Measurements from ENCODE around the gene PARS2.
"Not testable (repeated sequence)": the region's sequence is repeated elsewhere in the genome, so short reads cannot be mapped to it uniquely, and the experiment has no call there.

Gene PARS2

DNA sequence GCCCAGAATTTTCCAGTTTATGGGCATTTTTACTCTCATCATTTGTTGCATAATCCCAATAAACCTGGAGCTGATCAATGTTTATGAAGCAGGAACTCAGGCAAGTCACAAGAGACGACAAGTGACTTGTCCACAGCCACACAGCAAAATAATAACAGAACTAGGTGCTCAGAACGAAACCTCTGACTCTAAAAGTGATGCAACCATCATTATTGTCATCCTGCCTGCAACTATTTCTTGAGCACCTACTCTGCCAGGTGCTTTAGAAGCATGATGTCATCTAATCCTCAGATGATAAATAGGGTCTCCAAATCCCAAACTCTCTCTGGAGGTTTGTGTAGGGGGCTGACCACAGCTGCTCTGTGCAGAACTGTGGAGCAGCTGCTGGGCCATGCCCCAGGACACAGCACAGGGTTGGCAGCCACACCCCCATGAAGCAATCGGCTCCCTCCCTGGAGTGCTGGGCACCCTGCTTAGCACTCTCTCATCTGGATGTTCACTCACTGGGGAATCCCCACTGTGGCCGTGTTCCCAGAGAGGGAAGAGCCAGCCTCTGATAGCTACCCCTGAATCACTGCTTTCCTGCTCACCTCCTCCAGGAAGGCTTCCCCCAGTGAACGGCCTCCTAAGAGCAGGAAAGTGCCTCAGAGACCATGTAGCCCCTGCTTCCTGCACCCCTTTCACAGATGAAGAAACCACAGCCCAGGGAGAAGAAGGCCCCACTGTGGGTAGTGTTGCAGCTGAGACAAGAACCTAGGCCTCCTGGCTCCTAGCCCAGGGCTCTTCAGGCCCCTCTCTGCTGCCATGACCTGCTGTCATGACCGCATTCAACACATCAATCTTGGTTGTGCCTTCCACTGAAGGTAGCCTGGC lies 34.7 kb upstream of the PARS2 start:
- no peak for DNase-seq

DNA sequence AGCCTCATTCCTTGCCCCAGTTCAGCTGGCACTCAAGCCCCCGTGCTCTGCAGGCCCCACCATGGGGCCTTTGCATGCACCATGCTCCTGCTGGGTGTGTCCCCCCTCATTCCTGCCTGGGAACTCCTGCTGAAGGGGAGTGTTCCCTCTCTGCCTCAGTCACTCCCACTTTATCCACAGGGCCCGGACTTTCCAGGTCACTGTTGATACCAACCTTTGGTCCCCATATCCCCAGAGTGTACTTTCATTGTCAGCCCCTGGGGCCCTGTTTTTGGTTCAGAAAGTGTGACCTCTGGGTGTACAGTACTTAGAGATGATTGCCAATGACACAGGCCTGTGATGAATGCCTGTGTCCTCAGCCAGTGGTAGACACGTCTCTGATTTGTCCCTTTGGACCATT lies 33.9 kb upstream of the PARS2 start:
- no peak for DNase-seq

DNA sequence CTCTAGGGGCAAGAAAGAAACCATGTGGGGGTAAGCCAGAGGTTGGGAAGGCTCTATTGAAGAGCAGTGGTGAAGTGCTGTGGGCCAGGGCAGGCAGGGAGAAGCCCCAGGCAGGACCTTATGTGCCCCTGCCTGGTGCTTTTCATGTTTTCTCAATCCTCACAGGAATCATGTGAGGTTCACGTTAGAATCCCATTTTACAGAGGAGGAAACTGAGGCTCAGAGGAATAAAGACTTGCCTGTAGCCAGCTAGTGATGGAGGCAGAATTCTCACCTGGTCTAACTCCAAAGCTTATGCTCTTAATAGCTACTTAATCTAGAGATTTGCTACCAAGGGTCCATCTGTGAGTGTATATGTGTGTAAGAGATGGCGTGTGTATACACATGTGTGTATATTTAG lies 32.6 kb upstream of the PARS2 start:
- DNase-seq, result no peak

DNA sequence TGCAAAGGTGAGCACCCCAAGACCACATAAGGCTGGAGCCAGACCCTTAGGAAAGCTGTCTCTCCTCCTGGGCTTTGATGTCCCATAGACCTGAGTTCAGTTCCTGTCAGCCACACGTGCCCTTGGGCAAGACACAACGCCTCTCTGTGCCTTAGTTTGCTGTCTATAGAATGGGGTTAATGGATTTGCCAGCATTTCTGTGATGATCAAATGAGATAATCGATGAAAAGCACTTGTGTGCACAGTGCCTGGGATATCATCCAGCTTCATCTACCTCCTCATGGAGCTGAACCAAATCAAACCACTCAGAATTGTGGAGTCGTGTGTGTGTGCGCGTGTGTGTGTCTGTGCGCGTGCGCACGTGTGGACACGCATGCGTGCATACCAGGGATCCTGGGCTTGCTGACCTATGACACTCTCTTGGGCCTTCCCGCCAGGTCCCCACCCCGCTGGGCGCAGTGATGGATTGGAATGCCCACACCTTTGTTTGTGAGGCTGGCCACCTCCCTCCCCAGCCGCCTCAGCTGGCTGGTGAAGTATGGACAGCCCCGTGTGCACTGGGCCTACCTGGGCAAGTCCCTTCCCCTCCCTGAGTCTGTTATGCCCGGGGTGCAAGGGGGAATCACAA lies 31.6 kb upstream of the PARS2 start:
- DNase-seq, result no peak

DNA sequence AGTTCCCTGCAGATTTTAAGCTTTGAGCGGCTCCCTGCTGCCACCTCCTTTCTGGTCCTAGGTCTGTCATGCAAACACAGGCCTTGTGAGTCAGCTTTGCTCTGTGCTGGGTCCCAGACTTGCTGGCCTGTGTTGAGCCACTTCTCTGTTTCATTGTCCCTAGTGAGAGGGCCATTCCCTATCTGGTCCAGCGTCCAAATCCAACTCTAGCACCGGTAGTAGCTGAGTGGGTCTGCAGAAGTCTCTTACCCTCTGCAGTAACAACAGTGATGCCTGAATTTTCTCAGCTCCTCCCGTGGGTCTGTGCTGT lies 31.0 kb upstream of the PARS2 start:
- DNase-seq, result no peak

DNA sequence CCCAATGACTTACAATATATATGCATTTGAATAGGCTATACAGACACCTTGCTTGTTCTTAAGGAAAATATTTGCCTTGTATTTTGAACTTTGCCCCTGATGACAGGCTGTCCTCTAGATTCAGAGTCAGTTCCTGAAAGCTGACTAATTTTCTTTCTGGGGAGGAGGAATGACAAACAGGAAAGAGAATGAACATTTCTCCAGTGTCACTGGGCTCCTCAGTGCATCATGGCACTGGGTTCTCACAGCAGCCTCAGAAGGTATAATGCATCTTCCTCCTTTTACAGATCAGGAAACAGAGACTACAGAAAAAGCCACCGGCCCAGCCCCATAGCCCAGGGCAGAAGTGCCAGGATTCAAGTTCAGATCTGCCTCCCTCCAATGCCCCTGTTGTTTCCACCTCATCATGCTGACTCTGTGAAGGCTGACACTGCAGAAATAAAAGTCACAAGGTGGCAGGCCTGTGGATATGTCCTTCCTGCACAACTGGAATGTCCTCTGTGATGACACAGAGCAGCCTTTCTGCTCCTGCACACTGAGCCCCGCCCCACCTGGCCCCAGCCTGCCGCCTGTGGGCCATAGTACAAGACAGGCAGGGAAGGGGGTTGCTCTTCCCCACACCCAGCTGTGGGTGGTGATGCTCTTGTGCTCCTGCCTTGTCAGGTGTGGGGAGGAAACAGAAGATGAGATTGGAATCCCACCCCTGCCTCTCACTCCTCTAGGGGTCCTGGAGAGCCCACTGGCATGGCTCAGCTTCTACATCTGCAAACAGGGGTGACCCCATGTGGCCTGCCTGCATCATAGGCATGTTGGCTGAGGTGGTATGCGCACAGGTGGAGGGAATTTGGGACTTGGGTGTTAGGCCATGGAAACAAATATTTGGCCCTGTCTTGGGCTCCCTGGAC lies 30.4 kb upstream of the PARS2 start:
- DNase-seq, result no peak

DNA sequence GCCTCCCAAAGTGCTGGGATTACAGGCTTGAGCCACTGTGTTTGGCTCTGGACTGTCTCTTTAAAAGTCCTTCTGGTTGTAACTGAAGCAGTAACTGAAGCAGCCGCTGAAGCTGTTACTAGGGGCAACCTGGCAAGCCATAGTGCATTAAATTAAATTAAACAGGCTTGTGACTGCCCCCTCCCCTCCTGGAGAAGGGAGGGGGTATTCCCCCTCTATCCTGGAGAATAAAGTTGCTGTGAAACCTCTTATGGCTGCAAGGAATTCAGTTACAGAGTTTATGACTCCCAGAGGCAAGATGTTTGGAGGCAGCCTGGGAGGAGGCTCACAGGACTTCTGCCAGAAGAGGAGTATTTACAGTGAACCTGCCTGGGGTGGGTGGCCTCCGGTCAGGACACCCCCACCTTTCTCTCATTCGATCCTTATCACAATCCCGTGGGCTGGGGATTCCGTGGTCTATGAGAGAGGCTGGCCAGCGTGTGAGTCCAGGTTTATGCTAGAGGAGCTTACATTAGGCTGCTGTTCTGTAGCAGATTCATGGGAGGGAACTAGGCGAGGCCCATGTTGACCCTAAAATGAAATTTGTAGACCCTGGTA lies 28.5 kb upstream of the PARS2 start:
- DNase-seq, result no peak

DNA sequence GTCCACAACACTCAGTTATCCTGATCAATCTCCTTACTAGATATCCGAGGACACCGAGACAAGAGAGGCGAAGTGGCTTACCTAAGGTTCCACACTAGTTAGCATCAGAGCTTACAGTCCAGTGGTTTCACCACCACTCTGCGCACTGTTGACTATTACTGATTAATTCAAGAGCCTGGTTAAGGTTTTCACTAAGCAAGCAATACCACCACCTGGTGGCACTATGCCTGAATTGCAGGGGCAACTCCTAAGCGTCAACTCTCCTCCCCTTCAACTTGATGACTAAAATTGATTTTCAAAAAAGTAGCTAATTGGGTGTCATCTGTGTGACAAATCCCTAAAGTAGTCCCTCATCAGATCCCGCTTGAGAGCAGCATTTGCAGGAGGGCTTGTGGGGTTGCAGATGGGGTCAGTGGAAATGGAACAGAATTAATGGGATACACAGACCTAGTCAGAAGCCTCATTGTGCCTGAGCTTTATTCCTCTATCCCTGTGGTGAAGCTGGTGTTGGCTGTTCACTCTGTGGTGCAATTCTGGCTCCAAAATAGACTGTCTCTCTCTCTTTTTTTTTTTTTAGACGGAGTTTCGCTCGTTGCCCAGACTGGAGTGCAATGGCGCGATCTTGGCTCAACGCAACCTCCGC lies 27.7 kb upstream of the PARS2 start:
- no peak for DNase-seq

DNA sequence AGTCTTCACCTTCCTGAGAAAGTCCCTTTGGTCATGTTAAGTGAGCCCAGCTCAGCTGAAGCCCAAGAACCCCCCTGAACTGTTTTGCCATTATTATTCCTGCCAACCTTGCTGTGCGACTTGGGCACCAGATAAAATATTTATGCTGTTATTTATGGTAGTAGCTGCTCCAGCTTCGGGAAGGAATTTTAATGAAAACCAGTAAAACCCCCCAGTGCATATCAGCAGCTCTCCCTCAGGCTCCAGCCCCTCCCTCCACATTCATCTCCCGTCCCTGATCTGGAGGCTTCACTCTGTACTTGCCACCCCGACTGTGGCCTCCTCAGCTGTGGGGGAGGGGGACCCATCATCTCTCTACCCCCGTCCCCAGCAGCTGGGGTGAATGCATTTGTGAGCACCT lies 24.1 kb upstream of the PARS2 start:
- no peak for DNase-seq

DNA sequence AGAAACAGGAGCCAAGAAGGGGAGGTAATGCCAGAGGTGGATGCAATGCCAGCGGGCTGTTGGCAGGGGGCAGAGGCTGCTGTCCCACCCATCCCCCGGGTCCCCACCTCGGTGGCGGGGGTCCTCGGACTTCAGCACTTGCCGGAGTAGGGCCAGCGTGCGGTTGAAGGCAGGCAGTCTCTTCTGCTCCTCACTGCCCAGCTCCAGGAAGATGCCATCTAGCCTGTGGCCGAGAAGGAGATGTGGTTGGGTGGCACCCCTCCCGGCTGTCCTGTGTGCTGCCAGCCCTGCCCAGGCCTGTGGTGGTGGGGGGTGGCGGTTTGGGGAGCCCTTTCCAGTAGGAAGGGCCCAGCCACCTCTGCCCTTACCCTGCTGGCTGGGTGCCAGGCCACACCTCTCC lies 23.3 kb upstream of the PARS2 start:
- no peak for DNase-seq

DNA sequence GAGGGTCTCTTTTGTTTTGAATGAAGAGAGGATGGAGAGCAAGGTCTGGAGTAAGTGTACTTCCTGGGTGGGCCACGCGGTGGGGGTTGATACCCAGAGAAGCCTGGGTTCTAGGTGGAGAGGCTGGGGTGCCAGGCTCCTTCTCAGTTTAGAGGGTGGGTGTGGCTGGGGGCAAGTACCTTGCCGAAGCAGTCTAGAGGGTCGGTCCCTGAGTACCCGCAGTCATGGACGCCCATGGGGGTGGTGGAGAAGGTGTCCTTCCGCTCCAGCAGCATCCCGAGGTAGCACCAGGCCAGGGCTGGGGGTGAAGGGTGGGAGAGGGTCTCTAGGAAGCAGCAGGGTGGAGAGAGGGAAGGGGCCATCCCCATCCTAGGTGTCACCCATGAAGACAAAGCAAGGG lies 22.5 kb upstream of the PARS2 start:
- no peak for DNase-seq

DNA sequence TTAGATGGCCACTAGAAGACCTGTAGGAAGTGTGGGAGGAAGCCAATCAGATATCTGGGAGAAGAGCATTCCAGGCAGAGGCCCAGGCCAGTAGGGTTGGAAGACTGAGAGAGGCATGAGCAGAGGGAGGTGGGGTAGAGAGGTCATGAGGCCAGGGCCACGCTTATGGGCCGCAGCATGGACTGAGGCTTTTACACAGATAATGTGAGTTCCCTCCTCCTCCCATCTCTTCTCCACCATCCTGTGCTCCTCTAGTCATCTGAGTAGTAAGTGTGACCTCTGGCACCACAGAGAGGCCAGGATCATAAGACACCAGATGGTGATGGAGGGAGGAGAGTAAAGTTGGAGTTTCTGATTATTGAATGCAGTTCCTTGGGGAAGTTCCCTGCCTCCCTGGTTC lies 19.7 kb upstream of the PARS2 start:
- no peak for DNase-seq

DNA sequence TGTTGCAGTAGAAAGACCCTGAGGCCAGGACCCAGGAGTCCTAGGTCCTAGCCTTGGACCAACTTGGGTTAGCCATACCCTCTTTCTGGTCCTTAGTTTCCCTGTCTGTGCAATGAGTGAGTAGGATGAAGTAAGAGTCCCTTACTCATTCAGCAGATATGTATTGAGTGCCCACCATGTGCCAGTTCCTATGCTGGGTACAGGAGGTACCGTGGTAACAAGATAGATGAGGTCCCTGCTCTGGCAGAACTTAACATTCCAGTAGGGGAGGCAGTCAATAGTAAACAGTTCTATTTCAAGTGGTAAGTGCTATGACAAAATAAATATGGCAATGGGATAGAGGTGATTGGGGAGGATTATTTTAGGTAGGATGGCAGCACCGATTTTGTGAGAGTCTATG lies 18.3 kb upstream of the PARS2 start:
- DNase-seq, result no peak

DNA sequence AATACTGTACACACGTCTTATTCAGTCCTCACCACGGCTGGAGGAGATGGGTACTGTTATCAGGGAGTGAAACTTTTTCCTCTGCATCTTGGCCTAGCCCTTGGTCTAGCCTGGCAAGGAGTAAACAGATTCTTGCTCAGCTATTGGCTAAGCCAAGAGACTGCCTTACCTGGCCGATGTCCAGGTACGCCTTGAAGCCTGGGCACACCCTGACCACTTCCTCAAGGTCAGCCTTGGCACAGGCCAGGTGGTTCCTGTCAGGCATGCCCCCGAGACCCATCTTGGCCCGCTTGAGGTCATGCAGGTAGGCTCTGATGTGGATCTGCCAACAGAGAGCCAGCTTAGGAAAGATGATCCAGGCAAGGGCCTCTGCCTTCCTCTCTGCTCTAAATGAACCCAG lies 17.8 kb upstream of the PARS2 start:
- DNase-seq, result no peak

DNA sequence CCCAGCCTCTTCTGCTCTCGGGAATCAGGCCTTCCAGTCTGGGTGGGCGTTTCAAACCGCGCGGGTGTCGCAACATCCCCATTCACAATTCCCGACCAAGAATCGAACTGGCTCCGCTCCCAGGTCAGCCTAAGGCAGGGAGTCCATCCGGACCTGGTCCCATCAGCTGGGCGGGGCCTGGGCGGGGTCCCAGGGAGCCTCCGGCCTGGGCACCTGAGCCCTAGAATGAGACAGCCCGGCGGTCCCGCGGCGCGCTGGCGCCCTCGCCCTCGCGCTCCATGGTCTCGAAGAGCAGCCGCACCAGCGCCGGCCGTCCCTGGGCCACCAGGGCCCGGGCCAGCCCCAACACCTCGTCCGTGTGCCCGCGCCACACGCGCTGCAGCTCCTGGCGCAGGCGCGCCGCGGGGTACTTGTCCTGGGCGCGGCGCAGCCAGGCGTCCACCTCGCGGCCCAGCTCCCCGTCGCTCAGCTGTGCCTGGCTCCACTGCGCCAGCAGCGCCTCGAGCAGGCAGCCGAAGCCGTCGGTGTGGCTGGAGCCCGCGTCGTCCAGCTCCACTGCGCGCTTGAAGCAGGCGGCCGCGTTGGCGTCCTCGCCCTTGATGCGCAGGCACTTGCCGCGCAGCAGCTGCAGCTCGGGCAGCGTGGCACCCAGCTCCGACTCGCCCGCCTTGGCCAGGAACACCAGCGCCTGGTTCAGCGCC lies 16.9 kb upstream of the PARS2 start:
- no peak for DNase-seq

DNA sequence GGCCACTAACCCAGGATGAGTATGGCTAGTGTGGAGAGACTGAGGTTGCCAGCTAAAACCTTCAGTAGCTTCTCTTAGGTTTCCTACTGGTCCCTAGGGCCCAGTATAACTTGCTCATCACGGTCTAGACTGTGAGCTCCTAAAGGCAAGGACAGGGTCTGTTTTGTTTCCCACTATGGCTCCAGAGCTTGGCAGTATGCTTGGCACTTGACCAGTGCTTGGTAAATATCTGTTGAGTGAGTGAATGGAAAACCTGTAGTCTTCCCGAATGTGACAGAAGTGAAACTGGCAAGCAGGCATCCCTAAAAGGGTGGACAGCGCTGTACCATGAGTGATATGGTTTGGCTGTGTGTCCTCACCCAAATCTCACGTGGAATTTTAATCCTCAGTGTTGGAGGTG lies 13.1 kb upstream of the PARS2 start:
- DNase-seq, result no peak

DNA sequence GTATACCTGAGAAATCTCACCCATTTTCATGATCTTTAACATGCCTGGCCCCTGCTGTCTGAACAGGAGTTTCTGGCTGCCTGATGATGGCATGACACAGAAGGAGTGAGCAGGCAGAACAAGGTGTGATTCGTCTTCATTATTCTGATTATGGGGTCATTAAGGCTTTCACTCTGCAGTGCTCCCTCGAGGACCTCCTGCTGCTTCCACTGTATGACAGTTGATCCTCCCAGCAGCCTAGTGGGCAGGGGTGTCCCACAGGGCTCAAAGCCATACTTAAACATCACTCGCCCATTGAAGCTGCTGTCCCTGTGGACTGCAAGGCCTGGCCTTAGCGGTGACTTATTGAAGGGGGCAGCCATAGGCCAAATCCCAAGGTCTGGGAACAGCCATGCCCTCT lies 12.7 kb upstream of the PARS2 start:
- no peak for DNase-seq

DNA sequence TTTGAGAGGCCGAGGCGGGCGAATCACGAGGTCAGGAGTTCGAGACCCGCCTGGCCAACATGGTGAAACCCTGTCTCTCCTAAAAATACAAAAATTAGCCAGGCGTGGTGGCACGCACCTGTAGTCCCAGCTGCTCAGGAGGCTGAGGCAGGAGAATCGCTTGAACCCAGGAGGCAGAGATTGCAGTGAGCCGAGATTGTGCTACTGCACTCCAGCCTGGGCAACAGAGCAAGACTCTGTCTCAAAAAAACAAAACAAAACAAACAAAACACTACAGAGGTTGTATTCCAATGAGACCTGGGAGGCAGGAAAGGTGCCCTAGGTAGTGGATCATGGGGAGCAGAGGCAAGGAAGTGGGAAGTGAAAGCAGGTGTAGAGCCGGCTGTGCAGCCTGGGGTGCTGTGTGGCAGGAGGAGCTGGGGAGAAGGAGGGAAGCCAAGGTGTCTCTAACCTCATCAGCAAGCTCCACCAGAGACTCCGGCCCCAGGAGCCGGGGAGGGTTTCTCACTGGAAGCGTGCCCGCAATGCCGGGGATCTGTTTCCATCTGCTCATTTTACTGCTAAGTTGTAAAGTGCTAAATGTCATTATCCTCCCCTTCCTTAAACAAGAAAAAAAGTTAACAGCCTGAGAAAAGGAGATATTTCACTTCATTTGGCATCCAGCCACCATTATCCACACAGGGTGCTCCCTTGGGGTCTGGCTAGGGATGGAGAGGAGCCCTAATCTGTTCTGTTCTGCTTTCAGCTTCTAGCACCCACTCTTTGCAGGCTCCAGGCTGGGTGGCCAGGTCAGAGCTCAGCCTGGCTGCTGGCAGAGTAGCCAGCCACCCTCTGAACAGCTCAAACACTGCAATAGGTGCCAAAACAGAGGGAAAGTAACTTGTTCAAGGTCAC lies 11.8 kb upstream of the PARS2 start:
- DNase-seq, result not testable (repeated sequence)

DNA sequence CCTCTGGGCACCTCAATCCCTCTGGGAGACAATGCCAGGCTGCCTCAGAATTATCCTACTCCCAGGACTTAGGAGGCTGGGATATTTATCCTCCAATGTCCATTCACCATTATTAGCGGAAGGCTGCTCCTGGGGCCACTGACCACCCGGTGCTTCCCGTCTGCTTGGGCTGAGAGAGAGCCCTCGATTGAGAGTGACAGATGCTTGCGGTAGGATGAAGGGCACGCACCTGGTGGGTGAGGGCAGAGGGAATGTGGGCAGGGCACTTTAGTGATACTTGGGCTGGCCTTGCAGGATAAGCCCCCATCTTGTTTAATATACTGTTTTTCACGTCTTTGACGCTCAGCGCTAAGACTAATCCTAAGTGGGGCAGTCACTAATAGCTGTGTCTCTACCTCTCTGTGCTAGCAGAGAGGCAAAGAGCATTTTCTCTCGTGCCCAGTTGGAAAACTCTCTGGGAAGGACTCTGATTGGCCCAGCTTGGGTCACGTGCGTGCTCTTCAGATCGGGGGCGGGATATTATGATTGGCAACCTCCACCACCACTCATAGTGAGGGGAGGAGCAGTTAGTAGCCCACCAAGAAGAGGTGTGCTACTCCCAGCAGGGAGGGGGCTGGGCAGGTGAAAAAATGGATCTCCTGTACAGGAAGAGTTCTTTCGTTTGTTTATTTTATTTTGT lies 10.6 kb upstream of the PARS2 start:
- DNase-seq, result no peak

DNA sequence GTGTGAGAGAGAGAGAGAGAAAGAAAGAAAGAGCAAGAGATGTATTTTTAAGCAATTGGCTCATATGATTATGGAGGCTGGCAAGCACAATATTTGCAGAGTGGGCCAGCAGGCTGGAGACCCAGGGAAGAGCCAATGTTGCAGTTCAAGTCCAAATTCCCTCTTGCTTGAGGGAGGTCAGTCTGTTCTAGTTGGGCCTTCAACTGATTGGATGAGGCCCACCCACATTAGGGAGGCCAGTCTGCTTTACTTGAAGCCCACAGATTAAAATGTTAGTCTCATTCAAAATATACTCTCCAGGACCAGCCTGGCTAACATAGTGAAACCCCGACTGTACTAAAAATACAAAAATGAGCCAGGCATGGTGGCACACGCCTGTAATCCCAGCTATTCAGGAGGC lies 8.6 kb upstream of the PARS2 start:
- no peak for DNase-seq

DNA sequence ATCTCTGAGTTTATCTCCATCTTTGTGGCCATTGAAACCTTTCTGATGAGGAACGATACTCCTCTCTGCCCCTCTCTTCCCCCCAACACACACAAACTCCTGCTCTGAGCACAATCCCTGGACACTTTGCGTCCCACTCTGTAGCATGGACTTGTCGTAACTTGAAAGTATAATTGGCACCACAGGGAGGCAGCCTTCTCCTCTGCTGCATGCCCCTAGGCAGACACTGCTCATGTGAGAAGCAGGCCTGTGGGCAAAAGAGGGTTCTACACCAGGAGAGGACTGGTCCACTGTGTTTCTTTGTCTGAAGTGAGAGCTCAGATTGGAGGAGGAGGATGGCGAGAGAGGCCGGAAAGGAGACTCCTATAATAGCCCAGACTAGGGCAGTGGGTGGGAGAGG lies 3.8 kb upstream of the PARS2 start:
- DNase-seq, result no peak

Measured in amniotic stem cell (primary cell).